PC-9 (cell line): Measurements from ENCODE around the gene PTPRA.

Experiments
- EZH2 ChIP-seq: fragments of 200-600 bp; sonication (generic); IDR thresholded peaks from 2 replicates; pipeline ENCODE4 v1.8.0; 2017; ENCODE audit warnings: antibody characterized with exemption, low read depth
- TF ChIP-seq, protein P1 (sequence below): fragments of 200-600 bp; sonication (generic); conservative IDR thresholded peaks from 2 replicates; pipeline ENCODE4 v1.6.1; 2017; ENCODE audit warnings: mixed run types, antibody characterized with exemption, mild to moderate bottlenecking, moderate library complexity

DNA sequence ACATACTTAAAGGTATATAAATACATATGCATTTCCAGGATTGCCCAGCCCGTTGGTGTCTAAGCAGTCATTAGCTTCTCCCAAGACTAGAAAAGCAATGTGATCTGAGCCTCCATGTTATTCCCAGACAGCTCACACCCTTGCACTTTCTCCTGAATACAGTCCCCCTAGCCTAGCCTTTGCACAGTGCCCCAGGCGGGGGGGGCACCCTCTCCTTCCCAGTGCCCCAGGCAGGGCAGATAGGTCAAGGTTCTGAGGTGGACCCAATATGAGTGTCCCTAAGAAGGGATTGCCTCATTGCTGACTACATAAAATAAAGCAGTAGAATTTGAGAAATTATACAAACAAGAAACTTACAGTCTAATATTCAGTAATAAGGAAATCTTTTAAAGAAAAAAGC, 154.7 kb downstream of the PTPRA start:
- TF ChIP-seq, protein P1, sequence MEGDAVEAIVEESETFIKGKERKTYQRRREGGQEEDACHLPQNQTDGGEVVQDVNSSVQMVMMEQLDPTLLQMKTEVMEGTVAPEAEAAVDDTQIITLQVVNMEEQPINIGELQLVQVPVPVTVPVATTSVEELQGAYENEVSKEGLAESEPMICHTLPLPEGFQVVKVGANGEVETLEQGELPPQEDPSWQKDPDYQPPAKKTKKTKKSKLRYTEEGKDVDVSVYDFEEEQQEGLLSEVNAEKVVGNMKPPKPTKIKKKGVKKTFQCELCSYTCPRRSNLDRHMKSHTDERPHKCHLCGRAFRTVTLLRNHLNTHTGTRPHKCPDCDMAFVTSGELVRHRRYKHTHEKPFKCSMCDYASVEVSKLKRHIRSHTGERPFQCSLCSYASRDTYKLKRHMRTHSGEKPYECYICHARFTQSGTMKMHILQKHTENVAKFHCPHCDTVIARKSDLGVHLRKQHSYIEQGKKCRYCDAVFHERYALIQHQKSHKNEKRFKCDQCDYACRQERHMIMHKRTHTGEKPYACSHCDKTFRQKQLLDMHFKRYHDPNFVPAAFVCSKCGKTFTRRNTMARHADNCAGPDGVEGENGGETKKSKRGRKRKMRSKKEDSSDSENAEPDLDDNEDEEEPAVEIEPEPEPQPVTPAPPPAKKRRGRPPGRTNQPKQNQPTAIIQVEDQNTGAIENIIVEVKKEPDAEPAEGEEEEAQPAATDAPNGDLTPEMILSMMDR: no peak
- TF ChIP-seq EZH2: no peak
